Retinal pigment epithelial cell (primary cell): ENCODE data around the gene DRG2.

Experiments
- DNase-seq: peaks from one replicate; pipeline ENCODE4 v3.0.0-alpha.2; 2010; ENCODE audit warnings: low read depth
- H3K4me3 ChIP-seq: 2 replicates; pipeline ENCODE4 v1.5.1; 2011; ENCODE audit warnings: mild to moderate bottlenecking, low read length, control low read depth, moderate library complexity
- CTCF ChIP-seq: conservative IDR thresholded peaks from 2 replicates; pipeline ENCODE4 v1.5.1; 2011; ENCODE audit warnings: low read depth, low read length, control low read depth, inconsistent platforms

DRG2 gene

GRCh38 chr17:18042983-18043382 lies 44.8 kb upstream of the DRG2 start:
- no peak overlapping the region for H3K4me3 ChIP-seq
- no peak for DNase-seq
- no peak for TF ChIP-seq CTCF

GRCh38 chr17:18043491-18043890 lies 44.3 kb upstream of the DRG2 start:
- DNase-seq, result no peak
- TF ChIP-seq CTCF, result peak; percentile 46
- no peak overlapping the region for H3K4me3 ChIP-seq

- H3K4me3 ChIP-seq, result no peak overlapping the region
- TF ChIP-seq CTCF, result no peak
- no peak for DNase-seq
These were observed 43.1 kb upstream of the DRG2 start for GRCh38 chr17:18044609-18045008.

GRCh38 chr17:18045691-18046350 lies 41.9 kb upstream of the DRG2 start:
- no peak for DNase-seq
- TF ChIP-seq CTCF, result no peak
- no peak overlapping the region for H3K4me3 ChIP-seq

- TF ChIP-seq CTCF, result no peak
- no peak for DNase-seq
These were observed 32.2 kb upstream of the DRG2 start for GRCh38 chr17:18055597-18055996.

GRCh38 chr17:18056214-18056613 lies 31.5 kb upstream of the DRG2 start:
- no peak for TF ChIP-seq CTCF
- no peak overlapping the region for H3K4me3 ChIP-seq
- no peak for DNase-seq

More at GRCh38 chr17:18055597-18055996, 32.2 kb upstream of the DRG2 start:
- H3K4me3 ChIP-seq, result no peak overlapping the region

- no peak for TF ChIP-seq CTCF
- no peak for DNase-seq
These were observed 28.5 kb upstream of the DRG2 start for GRCh38 chr17:18059283-18059682.

More at GRCh38 chr17:18059283-18059682, 28.5 kb upstream of the DRG2 start:
- no peak overlapping the region for H3K4me3 ChIP-seq
